Measurements from ENCODE around the gene TIMMDC1.

TIMMDC1 gene

GRCh38 chr3:119485563-119485962 lies 12.8 kb upstream of the TIMMDC1 start:
- WGBS, 2 experiments (ENCODE audit: insufficient coverage in 2 of 2): 100% methylated on average over 1 to 2 of the region's 2 CpGs
- Histone ChIP-seq H3K27ac (ENCODE audit: low read depth, low read length, severe bottlenecking) (no peak overlapping the region), H3K36me3 (ENCODE audit: control insufficient read depth, insufficient read depth, low read length) (peaks cover 50% of the 10 kb centered on the region), H3K9me3 (ENCODE audit: control insufficient read depth, low read length) (no peaks in the 10 kb centered on the region), H3K4me3 (ENCODE audit: extremely low read depth, insufficient read depth, low read length, poor library complexity, severe bottlenecking) (no peak overlapping the region), H3K4me1 (ENCODE audit: control insufficient read depth, insufficient read depth, low read length, poor library complexity, severe bottlenecking) (peaks cover 3% of the 10 kb centered on the region)

GRCh38 chr3:119490153-119490552 lies 8.2 kb upstream of the TIMMDC1 start:
- no peaks in the 10 kb centered on the region for H3K9me3 ChIP-seq (ENCODE audit: control insufficient read depth, low read length)
- 83% methylated on average over 1 of the region's 2 CpGs; no CpG with 5 or more reads in 1 of the 2 experiments for WGBS, 2 experiments (ENCODE audit: insufficient coverage in 2 of 2)
- H3K36me3 ChIP-seq (ENCODE audit: control insufficient read depth, insufficient read depth, low read length): peaks cover 42% of the 10 kb centered on the region
- H3K4me3 ChIP-seq (ENCODE audit: extremely low read depth, insufficient read depth, low read length, poor library complexity, severe bottlenecking): no peak overlapping the region
- no peaks in the 10 kb centered on the region for H3K4me1 ChIP-seq (ENCODE audit: control insufficient read depth, insufficient read depth, low read length, poor library complexity, severe bottlenecking)
- no peak overlapping the region for H3K27ac ChIP-seq (ENCODE audit: low read depth, low read length, severe bottlenecking)

- 100% methylated on average over 1 of the region's 2 CpGs; no CpG with 5 or more reads in 1 of the 2 experiments for WGBS, 2 experiments (ENCODE audit: insufficient coverage in 2 of 2)
- H3K9me3 ChIP-seq (ENCODE audit: control insufficient read depth, low read length): no peaks in the 10 kb centered on the region
- no peak overlapping the region for H3K4me3 ChIP-seq (ENCODE audit: extremely low read depth, insufficient read depth, low read length, poor library complexity, severe bottlenecking)
- H3K27ac ChIP-seq (ENCODE audit: low read depth, low read length, severe bottlenecking): no peak overlapping the region
- peaks cover 22% of the 10 kb centered on the region for H3K36me3 ChIP-seq (ENCODE audit: control insufficient read depth, insufficient read depth, low read length)
- H3K4me1 ChIP-seq (ENCODE audit: control insufficient read depth, insufficient read depth, low read length, poor library complexity, severe bottlenecking): no peaks in the 10 kb centered on the region
Measured at GRCh38 chr3:119492128-119492527, 6.2 kb upstream of the TIMMDC1 start.

- Histone ChIP-seq H3K4me1 (ENCODE audit: control insufficient read depth, insufficient read depth, low read length, poor library complexity, severe bottlenecking) (no peaks in the 10 kb centered on the region), H3K27ac (ENCODE audit: low read depth, low read length, severe bottlenecking) (no peak overlapping the region), H3K36me3 (ENCODE audit: control insufficient read depth, insufficient read depth, low read length) (peaks cover 22% of the 10 kb centered on the region), H3K9me3 (ENCODE audit: control insufficient read depth, low read length) (no peaks in the 10 kb centered on the region), H3K4me3 (ENCODE audit: extremely low read depth, insufficient read depth, low read length, poor library complexity, severe bottlenecking) (no peak overlapping the region)
- 81 to 86% methylated on average over 3 of the region's 3 CpGs for WGBS, 2 experiments (ENCODE audit: insufficient coverage in 2 of 2)
Measured at GRCh38 chr3:119492810-119493209, 5.5 kb upstream of the TIMMDC1 start.

- no peak overlapping the region for H3K27ac ChIP-seq (ENCODE audit: low read depth, low read length, severe bottlenecking)
- H3K9me3 ChIP-seq (ENCODE audit: control insufficient read depth, low read length): no peaks in the 10 kb centered on the region
- no peaks in the 10 kb centered on the region for H3K4me1 ChIP-seq (ENCODE audit: control insufficient read depth, insufficient read depth, low read length, poor library complexity, severe bottlenecking)
- WGBS, 2 experiments (ENCODE audit: insufficient coverage in 2 of 2): 67% methylated on average over 1 of the region's 2 CpGs; no CpG with 5 or more reads in 1 of the 2 experiments
- H3K4me3 ChIP-seq (ENCODE audit: extremely low read depth, insufficient read depth, low read length, poor library complexity, severe bottlenecking): no peak overlapping the region
- peaks cover 7% of the 10 kb centered on the region for H3K36me3 ChIP-seq (ENCODE audit: control insufficient read depth, insufficient read depth, low read length)
Measured at GRCh38 chr3:119494597-119494996, 3.8 kb upstream of the TIMMDC1 start.

GRCh38 chr3:119497820-119498185 lies 544 bp upstream of the TIMMDC1 start:
- peak overlapping the region; percentile 72 for H3K4me3 ChIP-seq (ENCODE audit: extremely low read depth, insufficient read depth, low read length, poor library complexity, severe bottlenecking)
- peaks cover 9% of the 10 kb centered on the region for H3K36me3 ChIP-seq (ENCODE audit: control insufficient read depth, insufficient read depth, low read length)
- H3K9me3 ChIP-seq (ENCODE audit: control insufficient read depth, low read length): no peaks in the 10 kb centered on the region
- WGBS, 2 experiments (ENCODE audit: insufficient coverage in 2 of 2): 20 to 26% methylated on average over 4 of the region's 8 CpGs
- H3K27ac ChIP-seq (ENCODE audit: low read depth, low read length, severe bottlenecking): peak overlapping the region; percentile 94
- peaks cover 8% of the 10 kb centered on the region for H3K4me1 ChIP-seq (ENCODE audit: control insufficient read depth, insufficient read depth, low read length, poor library complexity, severe bottlenecking)

GRCh38 chr3:119500265-119500664 lies 1.9 kb downstream of the TIMMDC1 start:
- Histone ChIP-seq H3K4me3 (ENCODE audit: extremely low read depth, insufficient read depth, low read length, poor library complexity, severe bottlenecking) (no peak overlapping the region), H3K27ac (ENCODE audit: low read depth, low read length, severe bottlenecking) (no peak overlapping the region)

GRCh38 chr3:119500901-119501300 lies 2.6 kb downstream of the TIMMDC1 start:
- Histone ChIP-seq H3K9me3 (ENCODE audit: control insufficient read depth, low read length) (no peaks in the 10 kb centered on the region), H3K4me3 (ENCODE audit: extremely low read depth, insufficient read depth, low read length, poor library complexity, severe bottlenecking) (no peak overlapping the region), H3K36me3 (ENCODE audit: control insufficient read depth, insufficient read depth, low read length) (peaks cover 39% of the 10 kb centered on the region), H3K4me1 (ENCODE audit: control insufficient read depth, insufficient read depth, low read length, poor library complexity, severe bottlenecking) (peaks cover 8% of the 10 kb centered on the region), H3K27ac (ENCODE audit: low read depth, low read length, severe bottlenecking) (no peak overlapping the region)
- 86% methylated on average over 1 of the region's 2 CpGs; no CpG with 5 or more reads in 1 of the 2 experiments for WGBS, 2 experiments (ENCODE audit: insufficient coverage in 2 of 2)

More at GRCh38 chr3:119500265-119500664, 1.9 kb downstream of the TIMMDC1 start:
- H3K36me3 ChIP-seq (ENCODE audit: control insufficient read depth, insufficient read depth, low read length): peaks cover 33% of the 10 kb centered on the region
- 80% methylated on average over 2 of the region's 4 CpGs; no CpG with 5 or more reads in 1 of the 2 experiments for WGBS, 2 experiments (ENCODE audit: insufficient coverage in 2 of 2)
- H3K4me1 ChIP-seq (ENCODE audit: control insufficient read depth, insufficient read depth, low read length, poor library complexity, severe bottlenecking): peaks cover 8% of the 10 kb centered on the region
- no peaks in the 10 kb centered on the region for H3K9me3 ChIP-seq (ENCODE audit: control insufficient read depth, low read length)

- H3K9me3 ChIP-seq (ENCODE audit: control insufficient read depth, low read length): no peaks in the 10 kb centered on the region
- no peaks in the 10 kb centered on the region for H3K4me1 ChIP-seq (ENCODE audit: control insufficient read depth, insufficient read depth, low read length, poor library complexity, severe bottlenecking)
- no peak overlapping the region for H3K4me3 ChIP-seq (ENCODE audit: extremely low read depth, insufficient read depth, low read length, poor library complexity, severe bottlenecking)
- WGBS, 2 experiments (ENCODE audit: insufficient coverage in 2 of 2): 95 to 100% methylated on average over 3 of the region's 4 CpGs
- H3K27ac ChIP-seq (ENCODE audit: low read depth, low read length, severe bottlenecking): no peak overlapping the region
- H3K36me3 ChIP-seq (ENCODE audit: control insufficient read depth, insufficient read depth, low read length): peaks cover 74% of the 10 kb centered on the region
Measured at GRCh38 chr3:119506631-119507030, 8.3 kb downstream of the TIMMDC1 start.

- H3K27ac ChIP-seq (ENCODE audit: low read depth, low read length, severe bottlenecking): no peak overlapping the region
- H3K4me3 ChIP-seq (ENCODE audit: extremely low read depth, insufficient read depth, low read length, poor library complexity, severe bottlenecking): no peak overlapping the region
- H3K9me3 ChIP-seq (ENCODE audit: control insufficient read depth, low read length): no peaks in the 10 kb centered on the region
- H3K36me3 ChIP-seq (ENCODE audit: control insufficient read depth, insufficient read depth, low read length): peaks cover 70% of the 10 kb centered on the region
- WGBS, 2 experiments (ENCODE audit: insufficient coverage in 2 of 2): no CpG with 5 or more reads among the region's 2 CpGs
- no peaks in the 10 kb centered on the region for H3K4me1 ChIP-seq (ENCODE audit: control insufficient read depth, insufficient read depth, low read length, poor library complexity, severe bottlenecking)
Measured at GRCh38 chr3:119507404-119507803, 9.1 kb downstream of the TIMMDC1 start.

GRCh38 chr3:119508172-119508845 lies 10.0 kb downstream of the TIMMDC1 start:
- no peak overlapping the region for H3K4me3 ChIP-seq (ENCODE audit: extremely low read depth, insufficient read depth, low read length, poor library complexity, severe bottlenecking)
- no CpG with 5 or more reads among the region's 1 CpG for WGBS, 2 experiments (ENCODE audit: insufficient coverage in 2 of 2)
- no peaks in the 10 kb centered on the region for H3K9me3 ChIP-seq (ENCODE audit: control insufficient read depth, low read length)
- peaks cover 64% of the 10 kb centered on the region for H3K36me3 ChIP-seq (ENCODE audit: control insufficient read depth, insufficient read depth, low read length)
- no peak overlapping the region for H3K27ac ChIP-seq (ENCODE audit: low read depth, low read length, severe bottlenecking)
- no peaks in the 10 kb centered on the region for H3K4me1 ChIP-seq (ENCODE audit: control insufficient read depth, insufficient read depth, low read length, poor library complexity, severe bottlenecking)

All from mesodermal cell (in vitro differentiated cells).